Measurements from ENCODE around the gene FAM111B. TPM values are rescaled to one million over a fixed set of nuclear protein-coding genes. Genes with fewer than 3 reads are reported as not detected.
A peak's percentile ranks its signal among the peaks of the same experiment; 100 is the strongest.
"Not testable (repeated sequence)": the region's sequence is repeated elsewhere in the genome, so short reads cannot be mapped to it uniquely, and the experiment has no call there.

FAM111B gene
- polyA plus RNA-seq, 1 donor, result 5.3 TPM

DNA sequence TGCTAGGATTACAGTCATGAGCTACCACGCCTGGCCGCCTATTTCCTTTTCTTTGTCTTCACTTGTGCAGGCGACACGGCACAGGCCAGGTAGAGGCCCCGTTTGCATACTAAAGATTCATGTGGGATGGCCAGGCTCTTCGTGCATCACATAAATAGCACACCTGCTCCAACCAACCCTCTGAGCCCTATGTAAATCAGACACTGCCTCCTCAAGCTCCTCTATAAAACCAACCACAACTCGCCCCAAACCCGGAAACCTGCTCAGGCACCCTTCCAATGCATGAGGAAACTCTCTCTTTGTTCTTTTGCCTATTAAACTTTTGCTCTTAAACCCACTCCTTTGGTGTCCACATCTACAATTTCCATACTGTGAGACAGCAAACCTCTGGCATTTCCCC lies 9.1 kb upstream of the FAM111B start:
- DNase-seq, result not testable (repeated sequence)

DNA sequence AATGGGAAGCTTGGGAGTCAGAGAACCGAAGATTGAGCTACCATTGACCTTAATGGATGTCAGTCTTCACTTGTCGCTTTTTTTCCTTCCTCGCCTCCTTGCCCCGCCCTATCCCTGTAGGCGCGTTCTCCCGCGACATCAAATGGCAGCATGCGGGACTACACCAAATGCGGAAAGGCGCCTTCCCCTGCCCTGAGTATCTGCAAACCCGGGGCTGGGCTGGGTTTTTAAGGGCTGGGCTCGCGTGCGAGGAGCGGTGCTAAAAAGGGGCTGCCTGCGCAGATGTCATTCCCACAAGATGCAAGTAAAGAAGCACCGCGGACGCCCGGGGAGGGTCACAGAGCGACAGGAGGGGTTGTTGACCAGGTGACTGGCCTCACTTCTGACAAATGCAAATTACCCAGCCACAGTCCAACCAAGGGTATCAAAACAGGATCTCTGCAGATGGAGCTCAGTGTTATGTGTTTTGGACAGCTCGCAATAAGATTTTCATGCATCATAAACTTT lies 4.7 kb upstream of the FAM111B start:
- no peak for DNase-seq

DNA sequence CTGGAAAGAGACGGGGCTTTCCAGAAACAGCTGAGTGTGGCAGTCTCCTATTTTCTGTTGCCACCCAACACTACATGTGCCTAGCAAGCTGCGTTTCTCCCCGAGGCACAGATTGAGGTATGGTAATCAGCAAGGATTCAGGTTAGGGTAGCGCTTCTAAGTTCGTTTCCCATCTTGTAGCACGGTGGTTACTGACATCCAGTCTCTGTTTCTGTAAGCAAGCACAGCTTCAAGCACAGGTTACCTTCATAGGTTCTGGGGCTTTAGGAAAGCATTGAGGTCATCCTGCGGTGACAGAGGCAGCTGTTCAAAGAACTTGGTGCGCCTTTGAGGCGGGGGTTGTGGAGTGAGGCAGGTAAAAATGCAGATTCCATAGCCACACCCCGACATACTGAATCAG lies 684 bp downstream of the FAM111B start:
- not testable (repeated sequence) for DNase-seq

DNA sequence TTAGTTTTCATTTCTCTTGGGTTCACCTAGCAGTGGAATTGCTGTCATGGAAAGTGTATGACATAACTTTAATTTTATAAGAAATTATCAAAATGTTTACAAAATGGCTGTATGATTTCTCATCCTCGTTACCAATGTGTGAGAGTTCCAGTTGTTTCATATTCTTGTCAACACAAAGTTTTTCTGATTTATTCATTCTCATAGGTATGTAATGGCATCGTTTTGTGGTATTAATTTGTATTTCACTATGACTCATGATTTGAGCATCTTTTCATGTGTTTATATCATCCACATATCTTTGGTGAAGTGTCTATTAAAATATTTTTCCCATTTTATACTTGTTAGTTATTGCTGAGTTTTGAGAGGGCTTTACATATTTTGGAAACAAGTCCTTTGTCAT lies 5.5 kb downstream of the FAM111B start:
- DNase-seq, result no peak

DNA sequence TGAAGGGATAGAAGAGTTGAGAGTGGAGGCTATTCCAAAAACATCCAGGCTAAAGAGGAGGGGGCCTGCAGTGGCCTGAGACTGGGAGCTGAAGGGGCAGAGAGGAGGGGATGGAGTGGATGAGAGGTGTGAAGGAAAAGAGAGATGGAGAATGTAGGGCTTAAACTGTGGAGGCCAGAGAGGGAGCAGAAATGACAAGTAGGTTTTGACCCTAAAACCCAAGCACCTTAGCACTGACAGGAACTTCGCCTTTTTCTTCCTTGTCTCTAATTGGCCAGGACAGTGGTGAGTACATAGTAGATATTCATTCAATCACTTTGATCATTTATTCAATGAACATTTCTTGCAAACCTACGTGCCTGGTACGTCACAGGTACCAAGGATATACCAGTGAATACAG lies 7.3 kb downstream of the FAM111B start:
- no peak for DNase-seq

DNA sequence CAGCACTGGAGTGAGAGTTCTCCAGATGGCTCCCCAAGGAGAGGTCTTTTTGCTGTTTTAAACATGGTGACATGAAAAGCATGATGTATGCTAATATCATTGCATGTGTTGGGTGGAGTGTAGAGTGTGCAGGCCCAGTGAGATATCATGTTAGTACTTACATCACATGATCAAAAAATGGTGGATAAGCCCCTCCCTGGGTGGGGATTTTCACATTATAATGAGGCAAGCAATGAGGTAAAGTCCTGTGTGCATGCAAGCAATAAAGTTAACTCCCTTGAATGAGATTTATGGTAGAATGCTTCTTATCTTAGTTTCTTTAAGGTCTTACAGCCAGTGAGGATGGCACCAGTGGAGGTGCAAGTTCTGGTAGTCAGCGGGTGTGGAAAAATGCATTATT lies 8.5 kb downstream of the FAM111B start:
- DNase-seq, result no peak

DNA sequence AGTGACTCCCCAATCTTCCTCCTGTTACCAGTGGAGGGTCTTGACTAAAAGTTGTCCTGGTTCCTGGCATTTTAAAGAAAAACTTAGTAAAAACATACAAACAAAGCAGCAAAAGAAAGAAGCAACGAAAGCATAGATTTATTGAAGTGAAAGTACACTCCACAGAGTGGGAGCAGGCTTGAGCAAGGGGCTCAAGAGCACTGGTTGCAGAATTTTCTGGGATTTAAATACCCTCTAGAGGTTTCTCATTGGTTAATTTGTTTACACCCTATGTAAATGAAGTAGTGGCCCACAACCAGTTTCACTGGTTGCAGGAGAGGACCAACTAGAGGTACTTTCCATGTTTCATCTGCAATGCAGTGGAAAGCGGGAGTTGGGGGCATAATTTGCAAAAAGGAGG lies 10.7 kb downstream of the FAM111B start:
- no peak for DNase-seq

DNA sequence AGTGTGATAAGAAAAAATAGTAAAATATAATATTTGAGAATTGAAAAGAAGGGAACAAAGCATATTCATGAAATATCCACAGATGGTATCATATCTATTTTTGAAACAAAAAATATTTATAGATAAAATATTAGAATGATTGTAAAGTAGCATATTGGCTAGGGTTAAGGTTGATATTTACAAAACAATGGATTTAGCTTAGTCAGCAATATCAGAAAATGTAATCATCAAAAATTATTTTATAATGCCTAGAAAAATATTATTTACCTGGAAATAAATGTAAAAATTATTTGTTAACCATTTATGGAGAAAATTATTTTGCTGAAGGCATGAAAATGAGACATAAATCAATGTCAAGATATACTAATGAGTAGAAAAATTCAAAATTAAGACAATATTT lies 12.8 kb downstream of the FAM111B start:
- DNase-seq, result no peak

DNA sequence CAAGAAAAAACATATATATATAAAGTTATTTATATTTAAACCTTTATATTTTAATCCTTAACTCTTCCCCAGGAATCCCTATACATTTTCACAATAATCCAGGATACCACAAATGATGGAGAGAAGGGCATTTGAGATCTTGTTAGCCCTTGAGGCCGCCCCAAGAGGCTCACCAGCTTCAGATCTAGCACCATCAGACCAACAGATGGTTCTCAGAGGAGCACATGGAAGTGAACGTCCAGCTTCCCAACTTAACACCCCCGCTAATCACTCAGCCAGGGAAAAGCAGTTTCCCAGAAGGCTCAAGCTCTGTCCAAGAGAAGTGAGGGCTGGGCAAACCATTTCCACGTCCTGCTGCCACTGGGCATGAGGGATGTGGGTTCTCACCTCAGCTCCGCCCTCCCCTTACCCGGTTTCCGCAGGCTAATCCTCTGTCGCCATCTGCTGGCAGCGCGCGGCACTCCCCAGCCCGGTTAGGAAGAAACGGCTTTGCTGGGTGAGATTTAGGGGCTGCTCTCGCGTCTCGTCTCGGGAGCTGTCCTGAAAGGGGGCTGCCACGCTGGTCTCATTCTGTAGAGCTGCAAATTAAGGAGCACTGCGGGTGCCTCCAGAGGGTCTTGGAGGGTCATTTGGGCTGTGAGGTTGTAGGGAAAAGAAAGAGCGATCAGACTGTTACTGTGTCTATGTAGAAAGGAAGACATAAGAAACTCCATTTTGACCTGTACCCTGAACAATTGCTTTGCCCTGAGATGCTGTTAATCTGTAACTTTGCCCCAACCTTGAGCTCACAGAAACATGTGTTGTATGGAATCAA lies 28.8 kb downstream of the FAM111B start:
- peak; percentile 77 for DNase-seq

DNA sequence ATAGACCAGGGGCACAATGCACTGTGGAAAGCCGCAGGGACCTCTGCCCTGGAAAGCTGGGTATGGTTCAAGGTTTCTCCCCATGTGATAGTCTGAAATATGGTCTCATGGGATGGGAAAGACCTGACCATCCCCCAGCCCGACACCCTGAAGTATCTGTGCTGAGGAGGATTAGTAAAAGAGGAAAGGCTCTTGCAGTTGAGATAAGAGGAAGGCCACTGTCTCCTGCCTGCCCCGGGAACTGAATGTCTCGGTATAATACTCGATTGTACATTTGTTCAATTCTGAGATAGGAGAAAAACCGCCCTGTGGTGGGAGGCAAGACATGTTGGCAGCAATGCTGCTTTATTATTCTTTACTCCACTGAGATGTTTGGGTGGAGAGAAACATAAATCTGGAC lies 29.5 kb downstream of the FAM111B start:
- DNase-seq, result not testable (repeated sequence)

DNA sequence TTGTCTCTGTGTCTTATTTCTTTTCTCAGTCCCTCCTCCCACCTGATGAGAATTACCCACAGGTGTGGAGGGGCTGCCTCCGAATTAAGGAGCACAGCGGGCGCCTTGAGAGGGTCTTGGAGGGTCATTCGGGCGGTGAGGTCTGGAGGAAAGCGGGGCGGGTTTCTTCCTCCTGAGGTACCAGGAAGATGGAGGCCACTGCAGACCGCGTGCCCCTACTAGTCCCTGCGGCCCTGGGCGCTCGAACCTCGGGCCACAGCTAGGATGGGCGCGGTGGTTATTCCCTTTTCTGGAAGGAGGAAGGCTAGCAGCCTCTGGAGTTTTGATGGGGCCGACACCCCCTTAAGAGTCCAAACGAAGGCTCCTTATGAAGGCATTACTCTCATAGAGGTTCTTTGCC lies 30.2 kb downstream of the FAM111B start:
- DNase-seq, result no peak

DNA sequence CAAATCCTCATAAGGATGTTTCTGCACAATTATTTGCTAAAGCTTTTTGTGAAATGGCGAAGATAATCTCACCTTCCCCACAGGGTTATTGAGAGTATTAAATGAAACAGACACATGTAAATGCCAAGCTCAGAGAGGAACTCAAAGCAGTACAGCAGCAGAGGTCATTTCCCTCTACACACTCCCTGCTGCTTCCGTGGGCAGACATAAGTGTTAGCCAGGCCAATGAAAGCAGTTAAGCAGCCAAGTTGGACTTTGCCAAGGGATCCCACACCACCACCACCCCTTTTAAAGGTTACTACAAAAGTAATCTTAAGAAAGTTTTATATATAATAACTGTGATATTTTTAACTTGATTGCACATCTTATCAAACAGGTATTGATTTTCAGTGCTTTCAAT lies 31.6 kb downstream of the FAM111B start:
- DNase-seq, result no peak

DNA sequence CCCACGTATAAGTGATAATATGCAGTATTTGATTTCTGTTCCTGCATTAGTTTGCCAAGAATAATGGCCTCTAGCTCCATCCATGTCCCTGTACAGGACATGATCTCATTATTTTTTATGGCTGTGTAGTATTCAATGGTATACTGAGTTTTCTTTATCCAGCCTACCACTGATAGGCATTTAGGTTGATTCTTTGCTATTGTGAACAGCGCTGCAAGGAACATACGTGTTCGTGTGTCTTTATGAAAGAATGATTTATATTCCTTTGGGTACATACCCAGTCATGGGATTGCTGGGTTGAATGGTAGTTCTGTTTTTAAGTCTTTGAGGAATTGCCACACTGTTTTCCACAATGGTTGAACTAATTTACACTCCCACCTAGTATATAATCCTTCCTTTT lies 34.2 kb downstream of the FAM111B start:
- DNase-seq, result no peak

DNA sequence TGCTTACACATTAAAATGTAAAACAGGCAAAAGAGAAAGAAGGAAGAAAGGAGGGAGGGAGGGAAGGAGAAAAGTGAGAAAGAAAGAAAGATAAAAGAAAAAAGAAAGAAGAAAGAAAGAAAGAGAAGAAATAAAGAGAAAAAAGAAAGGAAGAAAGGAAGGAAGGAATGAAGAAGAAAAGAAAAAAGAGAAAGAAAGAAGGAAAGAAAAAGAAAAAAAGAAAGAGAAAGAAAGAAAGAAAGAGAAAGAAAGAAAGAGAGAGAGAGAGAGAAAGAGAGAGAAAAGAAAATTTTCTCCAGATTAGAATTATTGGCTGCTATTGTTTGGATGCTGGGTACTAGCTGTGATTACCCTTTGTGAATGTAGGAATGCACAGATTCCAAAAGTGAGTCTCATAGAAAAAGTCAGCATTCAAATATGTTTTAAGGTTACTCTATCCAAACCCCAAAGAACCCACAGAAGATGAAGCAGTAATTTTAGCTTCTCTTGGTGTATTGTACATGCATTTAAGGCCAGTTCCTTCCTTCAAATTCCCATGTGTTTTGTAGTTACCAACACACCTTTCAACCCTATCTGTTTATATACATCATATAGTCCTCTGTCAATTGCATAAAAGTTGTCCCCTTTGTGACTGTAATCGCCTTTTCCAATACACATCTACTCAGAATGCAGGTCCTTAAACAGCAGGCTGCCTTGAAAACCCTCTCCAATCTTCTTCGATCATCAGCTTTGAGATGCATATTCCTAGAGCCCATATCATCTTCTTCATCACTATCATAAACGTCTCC lies 34.8 kb downstream of the FAM111B start:
- peak; percentile 16 for DNase-seq

DNA sequence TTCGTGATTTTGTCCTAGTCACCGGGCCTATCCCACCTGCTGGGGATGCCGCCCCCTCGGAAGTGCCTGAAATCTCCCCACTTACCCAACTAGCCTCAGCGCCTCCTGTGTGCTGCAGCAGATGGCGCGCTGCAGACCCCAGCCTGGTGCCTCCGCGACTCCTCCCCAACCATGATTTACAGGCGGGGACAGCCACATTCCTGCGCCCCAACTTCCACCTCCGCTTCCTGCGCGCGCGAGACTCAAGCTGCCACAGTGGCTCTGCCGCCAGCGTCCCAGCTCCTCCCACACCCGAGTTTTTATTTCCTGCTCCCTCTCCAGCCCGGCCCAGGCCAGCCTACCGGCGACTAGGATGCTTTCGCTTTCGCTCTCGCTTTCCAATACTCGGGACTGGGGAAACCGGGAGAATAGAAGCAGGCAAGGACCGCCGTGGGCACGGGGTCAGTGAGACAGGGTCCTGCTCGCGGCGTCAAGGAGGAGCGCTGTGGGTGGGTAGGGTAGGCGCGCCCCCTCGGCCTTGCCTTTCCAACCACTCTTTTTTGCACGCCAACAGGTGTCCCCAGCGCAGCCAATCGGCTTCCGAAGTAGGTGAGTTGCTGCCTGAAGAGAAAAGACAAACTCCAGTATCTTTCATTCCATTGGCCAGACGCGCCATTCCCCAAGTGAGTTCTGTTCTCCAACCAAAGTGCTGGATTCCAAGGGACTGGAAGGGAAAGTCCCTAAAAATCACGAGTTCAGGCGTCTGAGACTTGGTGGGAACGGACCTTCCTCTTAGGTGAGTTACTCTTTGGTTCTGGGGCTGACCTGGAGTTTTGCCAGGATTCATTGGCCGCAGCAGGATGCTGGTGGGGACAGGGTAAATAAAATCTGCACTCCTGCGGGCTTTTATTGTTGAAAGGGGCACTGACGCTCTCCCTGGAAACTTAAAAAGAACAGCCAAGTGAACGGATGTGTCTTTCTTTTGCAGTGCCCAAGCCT lies 35.8 kb downstream of the FAM111B start, which contains the start of gene FAM111A:
FAM111A (plus strand) TSS at position 327 of the 978 bp plus-strand sequence. CDS start 6,017 bp downstream, outside the sequence.
- peak; percentile 87 for DNase-seq

DNA sequence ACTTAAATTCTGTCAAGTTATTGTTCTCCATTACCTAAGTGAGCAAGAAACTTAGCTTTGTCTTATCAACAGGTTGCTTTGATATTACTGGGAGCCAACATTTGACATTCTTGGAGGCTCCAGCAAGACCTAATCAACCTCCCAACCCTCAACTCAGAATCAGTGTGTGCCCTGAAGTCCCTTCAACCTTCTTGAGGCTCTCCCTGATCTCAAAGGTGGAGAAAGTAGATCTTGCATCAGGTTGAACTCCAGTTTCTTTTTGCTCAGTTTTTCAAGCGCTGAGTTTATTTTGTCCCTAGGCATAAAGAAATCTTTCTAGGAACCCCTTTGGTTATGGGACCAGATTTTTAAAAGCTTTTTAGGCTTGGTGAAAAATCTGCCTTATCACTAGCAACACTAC lies 37.1 kb downstream of the FAM111B start:
- DNase-seq, result no peak

DNA sequence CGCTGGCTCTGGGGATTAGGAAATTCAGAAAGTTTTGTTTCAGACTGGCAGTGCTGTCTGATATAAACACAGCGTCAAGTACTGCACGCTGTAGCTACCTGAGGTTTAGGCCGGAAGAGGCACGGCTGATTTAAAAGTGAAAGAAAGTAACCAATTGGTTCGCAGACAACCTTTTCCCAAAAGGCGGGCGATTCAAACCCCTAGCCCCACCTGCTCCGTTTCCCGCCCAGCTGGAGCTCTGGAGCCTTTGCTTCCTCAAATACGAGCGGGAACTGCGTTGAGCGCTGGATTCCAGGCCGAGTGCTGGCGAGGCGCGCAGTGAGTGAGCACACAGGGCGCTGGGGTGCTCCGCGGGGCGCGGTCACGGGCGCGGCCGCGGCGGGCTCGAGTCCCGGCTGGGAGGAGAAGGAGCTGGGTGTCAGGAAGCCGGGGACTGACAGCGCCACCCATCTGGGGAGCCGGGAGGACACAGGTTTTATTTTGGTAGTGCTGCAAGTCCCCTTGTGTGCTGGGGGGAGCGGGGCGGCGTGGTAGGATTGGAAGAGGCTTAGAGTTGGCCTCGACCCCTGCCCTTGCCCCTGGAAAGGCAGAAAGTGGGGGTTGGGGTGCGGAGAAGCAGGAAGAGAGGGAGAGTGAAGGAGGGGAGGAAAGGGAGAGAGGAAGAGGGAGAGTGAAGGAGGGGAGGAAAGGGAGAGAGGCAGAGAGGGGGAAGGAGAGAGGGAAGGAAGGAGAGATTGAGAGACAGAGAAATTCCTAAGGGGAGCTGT lies 37.7 kb downstream of the FAM111B start:
- peak; percentile 88 for DNase-seq

DNA sequence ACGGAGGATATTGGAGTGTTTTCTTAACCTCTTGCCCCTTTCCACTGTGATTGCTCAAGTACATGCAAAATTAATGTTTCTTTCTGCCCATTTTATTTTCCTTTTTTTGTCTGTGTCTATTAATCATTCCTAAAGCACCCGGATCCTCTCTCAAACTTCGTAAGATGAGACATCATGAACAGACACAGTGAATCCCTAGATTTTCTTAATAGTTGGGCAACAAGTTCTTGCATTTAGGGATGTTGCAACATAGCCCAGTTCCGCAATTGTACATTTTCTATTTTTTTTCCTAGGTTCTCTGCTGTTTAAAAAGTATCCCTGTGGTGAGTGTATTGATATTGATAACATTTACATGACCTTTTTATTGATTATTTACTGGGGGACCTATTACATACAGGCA lies 38.5 kb downstream of the FAM111B start:
- DNase-seq, result no peak

DNA sequence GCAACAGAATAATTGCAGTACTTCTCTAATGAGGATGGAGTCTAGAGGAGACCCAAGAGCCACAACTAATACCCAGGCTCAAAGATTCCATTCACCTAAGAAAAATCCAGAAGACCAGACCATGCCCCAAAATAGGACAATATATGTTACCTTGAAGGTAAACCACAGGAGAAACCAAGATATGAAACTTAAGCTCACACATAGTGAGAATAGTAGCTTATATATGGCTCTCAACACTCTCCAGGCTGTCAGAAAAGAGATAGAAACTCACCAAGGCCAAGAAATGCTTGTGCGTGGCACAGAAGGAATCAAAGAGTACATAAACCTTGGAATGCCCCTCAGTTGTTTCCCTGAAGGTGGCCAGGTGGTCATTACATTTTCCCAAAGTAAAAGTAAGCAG lies 44.7 kb downstream of the FAM111B start:
- no peak for DNase-seq

DNA sequence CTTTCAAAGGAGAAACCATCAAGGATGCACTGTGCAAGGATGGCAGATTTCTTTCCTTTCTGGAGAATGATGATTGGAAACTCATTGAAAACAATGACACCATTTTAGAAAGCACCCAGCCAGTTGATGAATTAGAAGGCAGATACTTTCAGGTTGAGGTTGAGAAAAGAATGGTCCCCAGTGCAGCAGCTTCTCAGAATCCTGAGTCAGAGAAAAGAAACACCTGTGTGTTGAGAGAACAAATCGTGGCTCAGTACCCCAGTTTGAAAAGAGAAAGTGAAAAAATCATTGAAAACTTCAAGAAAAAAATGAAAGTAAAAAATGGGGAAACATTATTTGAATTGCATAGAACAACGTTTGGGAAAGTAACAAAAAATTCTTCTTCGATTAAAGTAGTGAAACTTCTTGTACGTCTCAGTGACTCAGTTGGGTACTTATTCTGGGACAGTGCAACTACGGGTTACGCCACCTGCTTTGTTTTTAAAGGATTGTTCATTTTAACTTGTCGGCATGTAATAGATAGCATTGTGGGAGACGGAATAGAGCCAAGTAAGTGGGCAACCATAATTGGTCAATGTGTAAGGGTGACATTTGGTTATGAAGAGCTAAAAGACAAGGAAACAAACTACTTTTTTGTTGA lies 45.4 kb downstream of the FAM111B start:
- DNase-seq, result no peak

DNA sequence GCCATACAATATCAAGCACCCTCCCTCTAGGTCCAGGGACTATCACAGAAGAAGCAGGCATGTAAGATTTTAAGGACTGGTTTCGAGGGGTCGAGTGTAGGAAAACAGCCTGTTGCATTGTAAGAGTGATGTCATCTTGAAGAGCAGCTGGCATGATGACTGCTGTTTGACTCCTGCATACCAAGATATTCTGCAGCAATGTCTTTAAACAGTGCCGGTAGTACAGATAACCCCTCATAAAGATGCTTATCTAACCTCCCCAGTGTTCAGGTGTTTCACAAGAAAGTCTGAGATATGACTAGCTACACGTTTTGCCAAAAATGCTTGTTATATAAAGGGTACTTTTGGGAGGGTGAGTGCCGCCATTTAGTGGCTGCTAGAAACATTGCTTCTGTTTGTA lies 47.6 kb downstream of the FAM111B start:
- no peak for DNase-seq
